Mesenchymal stem cell (in vitro differentiated cells and primary cell): ENCODE results near the gene AKR7A2.

Experiments used
- DNase-seq: peaks from one replicate; pipeline ENCODE4 v3.0.0-alpha.2; 2013
- H2AFZ ChIP-seq: one replicate; pipeline ENCODE4 v1.6.1; 2013; ENCODE audit warnings: low read depth, mild to moderate bottlenecking, control low read depth, inconsistent platforms, low read length, moderate library complexity
- H2AK5ac ChIP-seq: 2 replicates; pipeline ENCODE4 v1.6.1; 2013; ENCODE audit warnings: low read length, moderate library complexity, mild to moderate bottlenecking, inconsistent platforms; ENCODE audit not compliant: severe bottlenecking
- H2BK120ac ChIP-seq: one replicate; pipeline ENCODE4 v1.6.1; 2013; ENCODE audit warnings: low read depth, mild to moderate bottlenecking, inconsistent platforms, low read length, moderate library complexity
- H2BK12ac ChIP-seq, 2 experiments: one replicate each; pipeline ENCODE4 v1.6.1; 2013; ENCODE audit warnings: inconsistent platforms in 2 of 2, low read length in 2 of 2, mild to moderate bottlenecking in 2 of 2, moderate library complexity in 2 of 2, control low read depth in 1 of 2
- H2BK15ac ChIP-seq: one replicate; pipeline ENCODE4 v1.6.1; 2013; ENCODE audit warnings: mild to moderate bottlenecking, low read depth, inconsistent platforms; ENCODE audit not compliant: poor library complexity, severe bottlenecking
- H2BK5ac ChIP-seq: 2 replicates; pipeline ENCODE4 v1.6.1; 2013; ENCODE audit warnings: low read depth, mild to moderate bottlenecking, low read length, control low read depth, inconsistent platforms; ENCODE audit not compliant: poor library complexity, severe bottlenecking
- H3K14ac ChIP-seq, 2 experiments: one replicate each; pipeline ENCODE4 v1.6.1; 2013; ENCODE audit warnings: inconsistent platforms in 2 of 2, low read length in 2 of 2, control low read depth in 1 of 2, mild to moderate bottlenecking in 1 of 2, moderate library complexity in 1 of 2
- H3K18ac ChIP-seq, 2 experiments: one replicate each; pipeline ENCODE4 v1.6.1; 2013; ENCODE audit warnings: inconsistent platforms in 2 of 2, low read length in 2 of 2, control low read depth in 1 of 2, low read depth in 1 of 2, mild to moderate bottlenecking in 1 of 2
- H3K23ac ChIP-seq, 2 experiments: one replicate each; pipeline ENCODE4 v1.6.1; 2013; ENCODE audit warnings: inconsistent platforms in 2 of 2, low read length in 2 of 2, mild to moderate bottlenecking in 2 of 2, moderate library complexity in 2 of 2, control low read depth in 1 of 2
- H3K27ac ChIP-seq: 2 replicates; pipeline ENCODE4 v1.5.1; 2013; ENCODE audit warnings: mild to moderate bottlenecking, moderate library complexity, low read length, control low read depth, inconsistent platforms; ENCODE audit not compliant: poor library complexity, severe bottlenecking
- H3K27me3 ChIP-seq, 2 experiments: 2 replicates each; pipeline versions ENCODE4 v1.6.1 to v1.7.0; 2013; ENCODE audit warnings: low read length in 2 of 2, mild to moderate bottlenecking in 2 of 2, moderate library complexity in 2 of 2, control low read depth in 1 of 2, inconsistent platforms in 1 of 2; ENCODE audit not compliant: control insufficient read depth in 1 of 2, insufficient read depth in 1 of 2
- H3K36me3 ChIP-seq, 2 experiments: 2 replicates each; pipeline versions ENCODE4 v1.6.1 to v1.7.0; 2013; ENCODE audit warnings: low read length in 2 of 2, control low read depth in 1 of 2, inconsistent platforms in 1 of 2, low read depth in 1 of 2, mild to moderate bottlenecking in 1 of 2; ENCODE audit not compliant: insufficient read depth in 2 of 2, control insufficient read depth in 1 of 2
- H3K4ac ChIP-seq, 2 experiments: one replicate each; pipeline ENCODE4 v1.6.1; 2013; ENCODE audit warnings: inconsistent platforms in 2 of 2, low read length in 2 of 2, mild to moderate bottlenecking in 2 of 2, moderate library complexity in 2 of 2, control low read depth in 1 of 2, low read depth in 1 of 2
- H3K4me1 ChIP-seq: 2 replicates; pipeline ENCODE4 v1.6.1; 2013; ENCODE audit warnings: low read depth, low read length, control low read depth; ENCODE audit not compliant: control insufficient read depth, insufficient read depth
- H3K4me2 ChIP-seq: 2 replicates; pipeline ENCODE4 v1.6.1; 2013; ENCODE audit warnings: low read length, mild to moderate bottlenecking, inconsistent platforms; ENCODE audit not compliant: poor library complexity, severe bottlenecking
- H3K4me3 ChIP-seq, 2 experiments: 2 replicates each; pipeline versions ENCODE4 v1.5.1 to v1.7.0; 2013; ENCODE audit warnings: low read length in 2 of 2, mild to moderate bottlenecking in 2 of 2, control low read depth in 1 of 2, low read depth in 1 of 2; ENCODE audit not compliant: insufficient read depth in 1 of 2
- H3K79me1 ChIP-seq: replicated peaks from 2 replicates; pipeline ENCODE4 v1.6.1; 2013; ENCODE audit warnings: mild to moderate bottlenecking, control low read depth, low read length, inconsistent platforms; ENCODE audit not compliant: poor library complexity, severe bottlenecking
- H3K9ac ChIP-seq: 2 replicates; pipeline ENCODE4 v1.7.0; 2013; ENCODE audit warnings: mild to moderate bottlenecking, low read length, moderate library complexity
- H3K9me3 ChIP-seq: 2 replicates; pipeline ENCODE4 v1.7.0; 2013; ENCODE audit warnings: mild to moderate bottlenecking, low read length; ENCODE audit not compliant: control insufficient read depth
- H4K8ac ChIP-seq: one replicate; pipeline ENCODE4 v1.6.1; 2013; ENCODE audit warnings: inconsistent platforms, mild to moderate bottlenecking, low read length, moderate library complexity
- H4K91ac ChIP-seq: one replicate; pipeline ENCODE4 v1.6.1; 2013; ENCODE audit warnings: mild to moderate bottlenecking, low read length, inconsistent platforms
- WGBS: methylation state at CpG from one replicate; pipeline ENCODE4 v1.1.7; 2013; ENCODE audit warnings: mixed read lengths; 5-methylcytosine and 5-hydroxymethylcytosine counted together

Gene AKR7A2

DNA sequence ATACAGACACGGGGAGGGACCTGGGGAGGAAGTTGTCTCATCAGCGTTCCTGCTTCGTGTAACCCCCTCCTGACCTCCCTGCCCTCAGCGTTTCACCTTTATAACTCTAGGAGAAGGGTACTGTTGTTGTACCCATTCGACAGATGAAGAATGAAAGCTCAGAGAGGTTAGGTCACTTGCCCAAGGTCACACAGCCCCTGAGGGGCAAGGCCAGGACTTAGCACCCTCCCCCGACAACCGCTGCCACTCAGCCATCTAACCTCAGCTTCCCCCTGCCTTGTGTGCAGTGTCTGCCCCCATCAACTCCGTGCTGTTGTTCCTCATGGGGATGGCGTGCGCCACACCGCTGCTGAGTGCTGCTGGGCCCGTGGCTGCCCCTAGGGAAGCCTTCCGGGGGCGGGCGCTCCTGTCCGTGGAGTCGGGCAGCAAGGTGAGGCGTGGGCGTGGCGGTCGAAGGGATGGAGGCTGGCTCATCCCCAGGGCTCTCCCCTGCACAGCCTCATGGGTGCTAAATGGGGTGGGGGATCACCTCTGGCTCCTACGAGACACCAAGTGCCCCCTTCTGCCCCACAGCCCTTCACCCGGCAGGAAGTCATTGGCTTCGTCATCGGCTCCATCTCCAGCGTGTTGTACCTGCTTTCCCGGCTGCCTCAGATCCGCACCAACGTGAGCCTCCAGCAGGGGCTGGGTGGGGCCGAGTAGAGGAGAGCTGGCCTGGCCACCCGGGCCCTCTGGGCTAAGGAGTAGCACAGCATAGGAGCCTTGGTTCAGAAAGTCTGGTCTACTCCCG, 14.2 kb upstream of the AKR7A2 start:
- no peak overlapping the region for H2BK15ac ChIP-seq
- no peaks in the 10 kb centered on the region for H3K4me1 ChIP-seq
- H3K23ac ChIP-seq, result no peak overlapping the region
- peaks cover 80 to 85% of the 10 kb centered on the region in 2 experiments for H3K36me3 ChIP-seq
- H2BK12ac ChIP-seq, result no peak overlapping the region
- H2BK5ac ChIP-seq, result no peak overlapping the region
- H3K79me1 ChIP-seq, result peaks cover 24% of the 10 kb centered on the region
- no peak overlapping the region for H3K18ac ChIP-seq
- no peak overlapping the region for H3K4ac ChIP-seq
- H3K27me3 ChIP-seq, result no peaks in the 10 kb centered on the region
- H3K9me3 ChIP-seq, result no peaks in the 10 kb centered on the region
- H3K4me3 ChIP-seq, result no peak overlapping the region
- WGBS, result 92% methylated on average over 27 of the region's 32 CpGs
- H3K9ac ChIP-seq, result no peak overlapping the region
- peak overlapping the region; percentile 67 for H4K91ac ChIP-seq
- no peak overlapping the region for H3K14ac ChIP-seq
- H4K8ac ChIP-seq, result no peak overlapping the region
- H2AK5ac ChIP-seq, result no peak overlapping the region
- H2BK120ac ChIP-seq, result no peak overlapping the region
- DNase-seq, result no peak
- no peak overlapping the region for H3K4me2 ChIP-seq
- H2AFZ ChIP-seq, result no peak overlapping the region
- H3K27ac ChIP-seq, result no peak overlapping the region

DNA sequence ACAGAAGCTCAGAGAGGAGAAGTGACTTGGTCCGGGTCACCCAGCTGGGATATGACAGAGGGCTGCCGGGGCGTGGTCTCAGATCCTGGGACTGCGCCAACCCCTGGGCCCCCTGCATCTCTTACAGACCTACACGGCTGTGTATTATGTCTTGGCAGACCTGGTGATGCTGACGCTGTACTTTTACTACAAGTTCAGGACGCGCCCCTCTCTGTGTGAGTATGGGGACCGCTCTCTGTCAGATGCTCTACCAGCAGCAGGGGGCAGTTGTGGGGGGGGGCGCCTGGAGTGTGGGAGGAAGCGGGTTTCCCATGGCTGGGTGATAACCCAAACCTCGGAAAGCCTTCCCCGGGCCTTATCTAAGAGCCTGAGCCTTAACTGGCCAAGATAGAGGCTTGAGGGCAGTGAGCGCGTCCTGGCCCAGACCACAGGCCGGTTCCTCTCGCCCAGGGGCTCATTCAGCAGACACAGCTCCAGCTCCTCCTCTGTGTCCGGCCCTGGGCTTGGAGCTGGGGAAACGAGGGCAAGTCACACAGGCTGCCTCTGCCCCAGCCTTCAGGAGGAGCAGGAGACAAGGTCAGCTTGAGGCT, 13.5 kb upstream of the AKR7A2 start:
- H2BK15ac ChIP-seq, result no peak overlapping the region
- H3K4me3 ChIP-seq, result no peak overlapping the region
- H3K79me1 ChIP-seq, result peaks cover 25% of the 10 kb centered on the region
- no peaks in the 10 kb centered on the region for H3K9me3 ChIP-seq
- H3K18ac ChIP-seq, result no peak overlapping the region
- no peak overlapping the region for H4K8ac ChIP-seq
- H3K14ac ChIP-seq, result no peak overlapping the region
- H2BK12ac ChIP-seq, result no peak overlapping the region
- H3K4ac ChIP-seq, result no peak overlapping the region
- no peak overlapping the region for H2BK5ac ChIP-seq
- H3K23ac ChIP-seq, result no peak overlapping the region
- DNase-seq, result no peak
- no peak overlapping the region for H3K9ac ChIP-seq
- H4K91ac ChIP-seq, result no peak overlapping the region
- H3K4me2 ChIP-seq, result no peak overlapping the region
- no peak overlapping the region for H2AK5ac ChIP-seq
- no peak overlapping the region for H3K27ac ChIP-seq
- peaks cover 76 to 86% of the 10 kb centered on the region in 2 experiments for H3K36me3 ChIP-seq
- WGBS, result 95% methylated on average over 18 of the region's 19 CpGs
- no peaks in the 10 kb centered on the region for H3K4me1 ChIP-seq
- H2BK120ac ChIP-seq, result no peak overlapping the region
- no peak overlapping the region for H2AFZ ChIP-seq
- no peaks in the 10 kb centered on the region for H3K27me3 ChIP-seq

GRCh38 chr1:19324665-19324990, 12.7 kb upstream of the AKR7A2 start:
- Histone ChIP-seq H3K14ac (no peak overlapping the region), H3K4ac (no peak overlapping the region), H4K91ac (no peak overlapping the region), H3K36me3 (peaks cover 74 to 80% of the 10 kb centered on the region in 2 experiments), H2BK15ac (no peak overlapping the region), H3K4me3 (no peak overlapping the region), H3K79me1 (peaks cover 25% of the 10 kb centered on the region), H2BK5ac (no peak overlapping the region), H2BK12ac (no peak overlapping the region), H3K23ac (no peak overlapping the region), H3K9ac (no peak overlapping the region), H3K4me2 (no peak overlapping the region), H3K27ac (no peak overlapping the region), H3K4me1 (no peaks in the 10 kb centered on the region), H3K27me3 (no peaks in the 10 kb centered on the region), H2BK120ac (no peak overlapping the region), H4K8ac (no peak overlapping the region), H3K9me3 (no peaks in the 10 kb centered on the region), H3K18ac (no peak overlapping the region), H2AK5ac (no peak overlapping the region), H2AFZ (no peak overlapping the region)
- no peak for DNase-seq
- WGBS, result 98% methylated on average over 9 of the region's 9 CpGs

GRCh38 chr1:19323987-19324664, 12.2 kb upstream of the AKR7A2 start:
- no peak overlapping the region for H2BK120ac ChIP-seq

More at GRCh38 chr1:19323987-19324664, 12.2 kb upstream of the AKR7A2 start:
- Histone ChIP-seq H3K79me1 (peaks cover 25% of the 10 kb centered on the region), H3K36me3 (peaks cover 73 to 79% of the 10 kb centered on the region in 2 experiments), H2BK15ac (no peak overlapping the region), H3K4me1 (no peaks in the 10 kb centered on the region), H3K27me3 (no peaks in the 10 kb centered on the region), H3K4ac (no peak overlapping the region), H2BK5ac (no peak overlapping the region), H2AFZ (no peak overlapping the region), H4K91ac (no peak overlapping the region), H3K18ac (no peak overlapping the region), H3K4me2 (no peak overlapping the region), H4K8ac (no peak overlapping the region), H3K14ac (no peak overlapping the region), H3K9ac (no peak overlapping the region), H3K23ac (no peak overlapping the region), H3K9me3 (no peaks in the 10 kb centered on the region), H3K27ac (no peak overlapping the region), H3K4me3 (no peak overlapping the region), H2AK5ac (no peak overlapping the region), H2BK12ac (no peak overlapping the region)
- DNase-seq, result no peak
- 94% methylated on average over 22 of the region's 23 CpGs for WGBS
